Neuronal stem cell (in vitro differentiated cells): ENCODE data around the gene OLIG3.

Experiments
- DNase-seq: peaks from one replicate; pipeline ENCODE4 v3.0.0-alpha.2; 2013; ENCODE audit warnings: low spot score
- H2AFZ ChIP-seq: one replicate; pipeline ENCODE4 v1.6.1; 2013; ENCODE audit warnings: mild to moderate bottlenecking, low read length, inconsistent platforms
- H2AK5ac ChIP-seq: 2 replicates; pipeline ENCODE4 v1.6.1; 2013; ENCODE audit warnings: low read depth, mild to moderate bottlenecking, inconsistent platforms, low read length, moderate library complexity, mixed read lengths
- H2BK120ac ChIP-seq: 2 replicates; pipeline ENCODE4 v1.6.1; 2013; ENCODE audit warnings: low read depth, mild to moderate bottlenecking, inconsistent platforms, low read length, moderate library complexity, mixed read lengths
- H2BK12ac ChIP-seq: one replicate; pipeline ENCODE4 v1.6.1; 2013; ENCODE audit warnings: low read length, inconsistent platforms
- H2BK15ac ChIP-seq: 2 replicates; pipeline ENCODE4 v1.6.1; 2013; ENCODE audit warnings: mild to moderate bottlenecking, low read length, inconsistent platforms, mixed read lengths
- H2BK5ac ChIP-seq: one replicate; pipeline ENCODE4 v1.6.1; 2013; ENCODE audit warnings: inconsistent platforms, mild to moderate bottlenecking, low read length, moderate library complexity
- H3K14ac ChIP-seq: one replicate; pipeline ENCODE4 v1.6.1; 2013; ENCODE audit warnings: low read length, inconsistent platforms
- H3K18ac ChIP-seq: 2 replicates; pipeline ENCODE4 v1.6.1; 2013; ENCODE audit warnings: low read length, inconsistent platforms
- H3K23ac ChIP-seq: 2 replicates; pipeline ENCODE4 v1.6.1; 2013; ENCODE audit warnings: low read depth, mild to moderate bottlenecking, mixed read lengths, low read length, inconsistent platforms; ENCODE audit not compliant: poor library complexity
- H3K27ac ChIP-seq: replicated peaks from 3 replicates; pipeline ENCODE4 v1.5.1; 2013; ENCODE audit warnings: low read length, inconsistent platforms
- H3K27me3 ChIP-seq, 3 experiments: 2 replicates each; pipeline ENCODE4 v1.6.1; 2013; ENCODE audit warnings: low read length in 3 of 3, mild to moderate bottlenecking in 2 of 3, inconsistent platforms in 1 of 3, low read depth in 1 of 3, mixed read lengths in 1 of 3, moderate library complexity in 1 of 3; ENCODE audit not compliant: control insufficient read depth in 3 of 3, insufficient read depth in 3 of 3
- H3K36me3 ChIP-seq, 2 donors: replicated peaks in 1 of 2; 2 replicates each; pipeline ENCODE4 v1.6.1; 2013; ENCODE audit warnings: low read length in 2 of 2; ENCODE audit not compliant: control insufficient read depth in 2 of 2, insufficient read depth in 2 of 2
- H3K4ac ChIP-seq: 2 replicates; pipeline ENCODE4 v1.6.1; 2013; ENCODE audit warnings: inconsistent platforms, mild to moderate bottlenecking, low read length, moderate library complexity
- H3K4me1 ChIP-seq, 2 donors: 1 replicate in 1 of 2; 2 replicates in 1 of 2; pipeline ENCODE4 v1.6.1; 2013; ENCODE audit warnings: low read length in 2 of 2, low read depth in 1 of 2; ENCODE audit not compliant: control insufficient read depth in 2 of 2, insufficient read depth in 1 of 2
- H3K4me2 ChIP-seq: one replicate; pipeline ENCODE4 v1.6.1; 2013; ENCODE audit warnings: mild to moderate bottlenecking, low read length, inconsistent platforms; ENCODE audit not compliant: insufficient read depth, poor library complexity, severe bottlenecking
- H3K4me3 ChIP-seq, 2 donors: 2 replicates each; pipeline ENCODE4 v1.5.1; 2013; ENCODE audit warnings: low read length in 2 of 2, mild to moderate bottlenecking in 2 of 2, inconsistent platforms in 1 of 2, moderate library complexity in 1 of 2
- H3K79me1 ChIP-seq: one replicate; pipeline ENCODE4 v1.6.1; 2013; ENCODE audit warnings: low read depth, mild to moderate bottlenecking, inconsistent platforms, low read length, moderate library complexity
- H3K9ac ChIP-seq: one replicate; pipeline ENCODE4 v1.6.1; 2013; ENCODE audit warnings: mild to moderate bottlenecking, low read depth, low read length, inconsistent platforms; ENCODE audit not compliant: poor library complexity
- H3K9me3 ChIP-seq, 2 donors: replicated peaks in 1 of 2; 2 replicates each; pipeline versions ENCODE3 to v1.6.1; 2013; ENCODE audit warnings: low read length in 2 of 2, mild to moderate bottlenecking in 2 of 2, inconsistent platforms in 1 of 2, low read depth in 1 of 2, mixed read lengths in 1 of 2, moderate library complexity in 1 of 2; ENCODE audit not compliant: control insufficient read depth in 2 of 2, insufficient read depth in 1 of 2
- H4K8ac ChIP-seq: one replicate; pipeline ENCODE4 v1.6.1; 2013; ENCODE audit warnings: low read depth, mild to moderate bottlenecking, inconsistent platforms, low read length, moderate library complexity
- H4K91ac ChIP-seq: one replicate; pipeline ENCODE4 v1.6.1; 2013; ENCODE audit warnings: low read length, low read depth, mild to moderate bottlenecking, inconsistent platforms; ENCODE audit not compliant: poor library complexity
- WGBS, 2 donors: extraction: QIAGEN DNeasy Blood & Tissue Kit; methylation state at CpG; one replicate each; pipeline ENCODE4 v1.1.7; 2013; ENCODE audit warnings: missing lambda C conversion rate in 2 of 2, mixed read lengths in 1 of 2; ENCODE audit not compliant: insufficient read length in 2 of 2, insufficient replicate concordance in 1 of 2; ENCODE audit errors: extremely low coverage in 2 of 2; 5-methylcytosine and 5-hydroxymethylcytosine counted together

Gene OLIG3

GRCh38 chr6:137514418-137514817 lies 20.2 kb upstream of the OLIG3 start:
- WGBS, 2 donors: no CpG with 5 or more reads among the region's 5 CpGs
- no peak overlapping the region for H3K18ac ChIP-seq
- H3K36me3 ChIP-seq: no peaks in the 10 kb centered on the region
- no peak overlapping the region for H2AFZ ChIP-seq
- no peak overlapping the region for H2BK15ac ChIP-seq
- no peak overlapping the region for H3K23ac ChIP-seq
- no peak overlapping the region for H2BK5ac ChIP-seq
- H3K9me3 ChIP-seq: no peaks in the 10 kb centered on the region
- no peak overlapping the region for H2AK5ac ChIP-seq
- H4K91ac ChIP-seq: no peak overlapping the region
- DNase-seq: no peak
- no peak overlapping the region for H2BK12ac ChIP-seq
- peaks cover 0 to 6% of the 10 kb centered on the region in 2 donors for H3K4me1 ChIP-seq
- no peak overlapping the region for H2BK120ac ChIP-seq
- H4K8ac ChIP-seq: no peak overlapping the region
- peaks cover 0 to 63% (median 4%) of the 10 kb centered on the region in 3 experiments for H3K27me3 ChIP-seq
- H3K27ac ChIP-seq: no peak overlapping the region
- H3K4me2 ChIP-seq: no peak overlapping the region
- no peak overlapping the region for H3K4me3 ChIP-seq
- H3K4ac ChIP-seq: no peak overlapping the region
- no peaks in the 10 kb centered on the region for H3K79me1 ChIP-seq
- H3K14ac ChIP-seq: no peak overlapping the region
- H3K9ac ChIP-seq: no peak overlapping the region

- Histone ChIP-seq H3K4me2 (no peak overlapping the region), H3K9me3 (no peaks in the 10 kb centered on the region), H3K23ac (no peak overlapping the region), H2BK5ac (no peak overlapping the region), H2BK12ac (no peak overlapping the region), H2AFZ (peak overlapping the region; percentile 34), H4K8ac (no peak overlapping the region), H2BK120ac (no peak overlapping the region), H3K27me3 (peaks cover 0 to 56% (median 4%) of the 10 kb centered on the region in 3 experiments), H2AK5ac (no peak overlapping the region), H2BK15ac (no peak overlapping the region), H3K4me3 (no peak overlapping the region), H3K14ac (no peak overlapping the region), H3K4ac (no peak overlapping the region), H3K18ac (no peak overlapping the region), H3K9ac (no peak overlapping the region), H3K79me1 (no peaks in the 10 kb centered on the region), H3K4me1 (peaks cover 0 to 6% of the 10 kb centered on the region in 2 donors), H4K91ac (no peak overlapping the region), H3K27ac (peak overlapping the region; percentile 34), H3K36me3 (no peaks in the 10 kb centered on the region)
- no CpG with 5 or more reads among the region's 14 CpGs for WGBS, 2 donors
- DNase-seq: peak; percentile 20
Measured at GRCh38 chr6:137512757-137513605, 18.8 kb upstream of the OLIG3 start.

GRCh38 chr6:137510923-137511322 lies 16.7 kb upstream of the OLIG3 start:
- no peak overlapping the region for H3K23ac ChIP-seq
- H3K4me1 ChIP-seq: peaks cover 0 to 6% of the 10 kb centered on the region in 2 donors
- no CpG with 5 or more reads among the region's 2 CpGs for WGBS, 2 donors
- H3K4me3 ChIP-seq: no peak overlapping the region
- H3K4ac ChIP-seq: no peak overlapping the region
- no peaks in the 10 kb centered on the region for H3K79me1 ChIP-seq
- no peak overlapping the region for H2AFZ ChIP-seq
- H2BK12ac ChIP-seq: no peak overlapping the region
- H3K27ac ChIP-seq: no peak overlapping the region
- H2AK5ac ChIP-seq: no peak overlapping the region
- H4K8ac ChIP-seq: no peak overlapping the region
- H4K91ac ChIP-seq: no peak overlapping the region
- H3K9me3 ChIP-seq: no peaks in the 10 kb centered on the region
- no peak overlapping the region for H2BK120ac ChIP-seq
- no peak overlapping the region for H2BK5ac ChIP-seq
- no peak overlapping the region for H3K9ac ChIP-seq
- H3K18ac ChIP-seq: no peak overlapping the region
- no peaks in the 10 kb centered on the region for H3K36me3 ChIP-seq
- DNase-seq: no peak
- H3K14ac ChIP-seq: no peak overlapping the region
- no peak overlapping the region for H3K4me2 ChIP-seq
- no peak overlapping the region for H2BK15ac ChIP-seq
- peaks cover 0 to 39% (median 4%) of the 10 kb centered on the region in 3 experiments for H3K27me3 ChIP-seq

- Histone ChIP-seq H2BK5ac (no peak overlapping the region), H4K8ac (no peak overlapping the region), H3K4ac (no peak overlapping the region), H2AFZ (no peak overlapping the region), H2BK12ac (no peak overlapping the region), H3K79me1 (peaks cover 3% of the 10 kb centered on the region), H2BK120ac (no peak overlapping the region), H3K14ac (no peak overlapping the region), H3K9ac (no peak overlapping the region), H2BK15ac (no peak overlapping the region), H3K23ac (no peak overlapping the region), H3K4me3 (no peak overlapping the region), H3K18ac (no peak overlapping the region), H3K4me2 (no peak overlapping the region), H4K91ac (no peak overlapping the region), H3K27me3 (peaks cover 26 to 81% (median 52%) of the 10 kb centered on the region in 3 experiments), H3K4me1 (peaks cover 0 to 22% of the 10 kb centered on the region in 2 donors), H3K36me3 (no peaks in the 10 kb centered on the region), H3K27ac (no peak overlapping the region), H2AK5ac (no peak overlapping the region), H3K9me3 (peaks cover 0 to 1% of the 10 kb centered on the region in 2 donors)
- no peak for DNase-seq
- no CpG with 5 or more reads among the region's 11 CpGs for WGBS, 2 donors
Measured at GRCh38 chr6:137498481-137499190, 4.4 kb upstream of the OLIG3 start.
